Upper lobe of left lung (tissue), 6 donors: ENCODE measurements around the gene PLTP. TPM values are rescaled to one million over a fixed set of nuclear protein-coding genes. Genes with fewer than 3 reads are reported as not detected.

Experiments used
- ATAC-seq, 2 donors: fragments of 200-7000 bp; cut with Tn5 transposase; one replicate each; pipeline ENCODE4 v1.9.1; 2022; ENCODE audit warnings: mild to moderate bottlenecking in 2 of 2, moderate library complexity in 2 of 2; ENCODE audit not compliant: low FRiP score in 2 of 2
- DNase-seq, 2 donors: peaks; one replicate each; pipeline ENCODE4 v3.0.0-alpha.2; 2019 to 2020
- H3K27ac ChIP-seq, 4 donors: fragments of 200-600 bp; sonication (generic); one replicate each; pipeline ENCODE4 v1.5.1; 2016 to 2019
- H3K27me3 ChIP-seq, 4 donors: fragments of 200-600 bp; sonication (generic); one replicate each; pipeline ENCODE4 v1.5.1; 2017 to 2019
- H3K36me3 ChIP-seq, 4 donors: fragments of 200-600 bp; sonication (generic); one replicate each; pipeline ENCODE4 v1.5.1; 2016 to 2019
- H3K4me1 ChIP-seq, 4 donors: fragments of 200-600 bp; sonication (generic); one replicate each; pipeline ENCODE4 v1.5.1; 2018 to 2019
- H3K4me3 ChIP-seq, 4 donors: fragments of 200-600 bp; sonication (generic); one replicate each; pipeline ENCODE4 v1.5.1; 2017 to 2019; ENCODE audit warnings: mild to moderate bottlenecking in 2 of 4, moderate library complexity in 1 of 4
- H3K9me3 ChIP-seq, 4 donors: fragments of 200-600 bp; sonication (generic); one replicate each; pipeline ENCODE4 v1.5.1; 2018 to 2019
- EP300 ChIP-seq, 4 donors: sonication (generic); formaldehyde crosslinking; IDR thresholded peaks; one replicate each; pipeline ENCODE4 v1.5.1; 2017; ENCODE audit warnings: antibody characterized with exemption in 4 of 4, control low read depth in 2 of 4
- POLR2A ChIP-seq, 4 donors: fragments of 450-650 bp; IDR thresholded peaks; one replicate each; pipeline ENCODE4 v1.5.1; 2016 to 2017; ENCODE audit warnings: antibody characterized with exemption in 4 of 4, mild to moderate bottlenecking in 2 of 4
- POLR2AphosphoS5 ChIP-seq, 2 donors: sonication (generic); formaldehyde crosslinking; IDR thresholded peaks; one replicate each; pipeline ENCODE4 v1.5.1; 2017; ENCODE audit warnings: antibody characterized with exemption in 2 of 2
- WGBS, 2 donors: methylation state at CpG; one replicate each; pipeline ENCODE4 v1.1.5; 2017 to 2018; 5-methylcytosine and 5-hydroxymethylcytosine counted together
- total RNA-seq, 6 donors: library from RNA; depleted of rRNA in 4 of 6; stranded (reverse); fragments of >200 nt in 4 of 6; gene quantifications; one replicate each; pipeline versions ENCODE4 v1.1.0 to v1.2.1, GENCODE V29; 2016 to 2021
- TF ChIP-seq, protein P1 (sequence below), 6 experiments: fragments of 450-650 bp in 4 of 6; fragments of 200-600 bp in 2 of 6; sonication (generic) in 2 of 6; IDR thresholded peaks; one replicate each; pipeline ENCODE4 v1.5.1; 2016 to 2019; ENCODE audit warnings: antibody characterized with exemption in 6 of 6
- donor health status: DM: no; HTN: no; CAD: no; lungs with moderate emphysema.
- donor health status: DM: no; HTN: yes; CAD: no; lungs with severe emphysema.

The PLTP gene
- total RNA-seq, 6 donors from 2014 or later, result 28.9 to 169 (median 57.8) TPM

DNA sequence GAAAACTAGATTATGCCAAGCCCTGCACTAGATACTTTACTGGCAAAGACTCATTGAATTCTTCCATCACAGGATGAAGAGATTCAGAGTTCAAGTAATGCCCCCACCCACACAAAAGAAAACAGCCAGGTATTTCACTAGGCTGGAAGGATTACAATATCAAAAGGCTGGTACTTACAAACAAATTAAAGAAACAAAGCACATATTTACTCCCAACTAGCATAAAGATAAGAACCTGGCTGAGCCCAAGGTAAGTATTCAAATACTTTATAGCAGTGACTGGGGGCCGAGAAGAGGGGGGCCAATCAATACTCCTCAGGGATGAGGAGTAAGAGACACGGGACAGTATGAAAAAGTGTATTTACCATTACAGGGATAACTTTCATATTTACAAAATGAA lies 58.5 kb downstream of the PLTP start:
- H3K4me3 ChIP-seq, result no peak overlapping the region
- no peak for DNase-seq
- H3K4me1 ChIP-seq, result peaks cover 29 to 35% (median 32%) of the 10 kb centered on the region in 4 donors
- peaks cover 0 to 50% (median 13%) of the 10 kb centered on the region in 4 donors for H3K36me3 ChIP-seq
- whole genome bisulfite sequencing, 2 donors, result 85% methylated on average over 2 of the region's 2 CpGs
- no peaks in the 10 kb centered on the region for H3K27me3 ChIP-seq
- TF ChIP-seq EP300 (IDR thresholded peaks at IDR 0.05), result no peak
- TF ChIP-seq POLR2AphosphoS5 (IDR thresholded peaks at IDR 0.05), result no peak
- no peak for TF ChIP-seq POLR2A (IDR thresholded peaks at IDR 0.05)
- TF ChIP-seq, protein P1, sequence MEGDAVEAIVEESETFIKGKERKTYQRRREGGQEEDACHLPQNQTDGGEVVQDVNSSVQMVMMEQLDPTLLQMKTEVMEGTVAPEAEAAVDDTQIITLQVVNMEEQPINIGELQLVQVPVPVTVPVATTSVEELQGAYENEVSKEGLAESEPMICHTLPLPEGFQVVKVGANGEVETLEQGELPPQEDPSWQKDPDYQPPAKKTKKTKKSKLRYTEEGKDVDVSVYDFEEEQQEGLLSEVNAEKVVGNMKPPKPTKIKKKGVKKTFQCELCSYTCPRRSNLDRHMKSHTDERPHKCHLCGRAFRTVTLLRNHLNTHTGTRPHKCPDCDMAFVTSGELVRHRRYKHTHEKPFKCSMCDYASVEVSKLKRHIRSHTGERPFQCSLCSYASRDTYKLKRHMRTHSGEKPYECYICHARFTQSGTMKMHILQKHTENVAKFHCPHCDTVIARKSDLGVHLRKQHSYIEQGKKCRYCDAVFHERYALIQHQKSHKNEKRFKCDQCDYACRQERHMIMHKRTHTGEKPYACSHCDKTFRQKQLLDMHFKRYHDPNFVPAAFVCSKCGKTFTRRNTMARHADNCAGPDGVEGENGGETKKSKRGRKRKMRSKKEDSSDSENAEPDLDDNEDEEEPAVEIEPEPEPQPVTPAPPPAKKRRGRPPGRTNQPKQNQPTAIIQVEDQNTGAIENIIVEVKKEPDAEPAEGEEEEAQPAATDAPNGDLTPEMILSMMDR (IDR thresholded peaks at IDR 0.05), result no peak
- ATAC-seq, result no peak
- H3K9me3 ChIP-seq, result no peaks in the 10 kb centered on the region
- H3K27ac ChIP-seq, result no peak overlapping the region

DNA sequence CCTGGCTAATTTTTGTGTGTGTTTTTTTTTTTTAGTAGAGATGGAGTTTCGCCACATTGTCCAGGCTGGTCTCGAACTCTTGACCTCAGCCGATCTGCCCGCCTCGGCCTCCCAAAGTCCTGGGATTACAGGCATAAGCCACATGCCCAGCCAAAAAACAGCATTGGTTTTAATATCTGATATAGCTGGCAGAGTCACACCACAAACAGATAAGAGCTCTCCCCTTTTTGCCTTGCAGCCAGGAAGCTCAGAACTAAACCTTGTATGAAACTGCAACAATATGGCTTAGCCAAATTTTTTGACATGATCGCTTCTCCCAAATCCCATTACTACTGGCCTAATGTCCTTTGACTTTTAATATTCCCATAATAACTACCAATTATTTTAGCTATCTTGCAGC lies 59.6 kb downstream of the PLTP start:
- H3K27me3 ChIP-seq, result no peaks in the 10 kb centered on the region
- DNase-seq (no peak), ATAC-seq (no peak)
- H3K36me3 ChIP-seq, result peaks cover 0 to 61% (median 21%) of the 10 kb centered on the region in 4 donors
- H3K27ac ChIP-seq, result no peak overlapping the region
- H3K4me3 ChIP-seq, result no peak overlapping the region
- 92 to 100% methylated on average over 6 of the region's 6 CpGs for WGBS, 2 donors
- H3K4me1 ChIP-seq, result peaks cover 20 to 27% (median 24%) of the 10 kb centered on the region in 4 donors
- TF ChIP-seq POLR2AphosphoS5 (IDR thresholded peaks at IDR 0.05) (no peak), EP300 (IDR thresholded peaks at IDR 0.05) (no peak), POLR2A (IDR thresholded peaks at IDR 0.05) (no peak)
- TF ChIP-seq, protein P1 (IDR thresholded peaks at IDR 0.05), result no peak
- no peaks in the 10 kb centered on the region for H3K9me3 ChIP-seq

DNA sequence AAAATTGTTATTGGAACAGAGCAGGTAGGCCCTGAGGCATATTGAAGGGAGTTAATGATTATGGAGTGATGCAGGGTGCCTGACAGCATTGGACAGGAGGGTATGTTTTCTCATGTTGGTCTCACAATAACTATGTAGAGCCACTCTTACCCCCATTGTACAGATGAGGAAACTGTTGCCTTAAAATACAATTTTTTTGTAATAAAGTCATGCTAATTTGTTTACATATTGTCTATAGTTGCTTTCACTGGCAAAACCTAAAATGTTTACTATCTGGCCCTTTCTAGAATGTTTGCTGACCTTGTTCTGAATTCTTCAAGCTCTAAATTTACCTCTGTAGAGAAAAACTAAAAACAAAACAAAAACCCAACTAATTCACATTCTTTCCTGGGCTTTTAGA lies 60.5 kb downstream of the PLTP start:
- H3K36me3 ChIP-seq, result peaks cover 3 to 70% (median 25%) of the 10 kb centered on the region in 4 donors
- no peak overlapping the region for H3K4me3 ChIP-seq
- H3K27ac ChIP-seq, result no peak overlapping the region
- H3K27me3 ChIP-seq, result no peaks in the 10 kb centered on the region
- DNase-seq (no peak), ATAC-seq (no peak)
- TF ChIP-seq POLR2A (IDR thresholded peaks at IDR 0.05) (no peak), POLR2AphosphoS5 (IDR thresholded peaks at IDR 0.05) (no peak), EP300 (IDR thresholded peaks at IDR 0.05) (no peak)
- TF ChIP-seq, protein P1 (IDR thresholded peaks at IDR 0.05), result no peak
- H3K4me1 ChIP-seq, result peaks cover 18 to 25% (median 21%) of the 10 kb centered on the region in 4 donors
- H3K9me3 ChIP-seq, result no peaks in the 10 kb centered on the region

DNA sequence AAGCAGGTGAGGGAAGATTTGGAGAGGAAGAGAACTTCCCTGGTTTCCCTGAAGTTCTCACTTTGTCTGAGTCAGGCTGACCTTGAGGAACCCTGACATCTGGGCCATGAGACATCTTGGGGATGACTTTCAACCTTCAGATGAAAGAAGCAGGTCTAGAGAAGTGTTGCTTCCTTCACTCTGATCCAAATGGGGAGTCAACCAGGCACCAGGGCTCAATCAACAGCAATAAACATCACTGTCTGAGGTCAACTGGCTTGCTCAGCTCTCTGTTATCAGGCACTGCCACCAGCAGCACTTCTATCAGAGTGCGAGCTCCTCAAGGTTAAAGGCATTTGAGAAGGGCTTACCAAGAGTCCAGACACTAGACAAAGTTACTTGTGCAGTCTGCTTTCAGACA lies 61.0 kb downstream of the PLTP start:
- no peak for ATAC-seq
- WGBS, 2 donors, result 100% methylated on average over 1 of the region's 1 CpG
- H3K9me3 ChIP-seq, result no peaks in the 10 kb centered on the region
- no peaks in the 10 kb centered on the region for H3K27me3 ChIP-seq
- no peak for DNase-seq
- H3K27ac ChIP-seq, result no peak overlapping the region
- H3K36me3 ChIP-seq, result peaks cover 3 to 75% (median 28%) of the 10 kb centered on the region in 4 donors
- no peak for TF ChIP-seq EP300 (IDR thresholded peaks at IDR 0.05)
- TF ChIP-seq, protein P1 (IDR thresholded peaks at IDR 0.05), result no peak
- TF ChIP-seq POLR2AphosphoS5 (IDR thresholded peaks at IDR 0.05), result no peak
- no peak for TF ChIP-seq POLR2A (IDR thresholded peaks at IDR 0.05)
- no peak overlapping the region for H3K4me3 ChIP-seq
- peaks cover 13 to 20% (median 15%) of the 10 kb centered on the region in 4 donors for H3K4me1 ChIP-seq

DNA sequence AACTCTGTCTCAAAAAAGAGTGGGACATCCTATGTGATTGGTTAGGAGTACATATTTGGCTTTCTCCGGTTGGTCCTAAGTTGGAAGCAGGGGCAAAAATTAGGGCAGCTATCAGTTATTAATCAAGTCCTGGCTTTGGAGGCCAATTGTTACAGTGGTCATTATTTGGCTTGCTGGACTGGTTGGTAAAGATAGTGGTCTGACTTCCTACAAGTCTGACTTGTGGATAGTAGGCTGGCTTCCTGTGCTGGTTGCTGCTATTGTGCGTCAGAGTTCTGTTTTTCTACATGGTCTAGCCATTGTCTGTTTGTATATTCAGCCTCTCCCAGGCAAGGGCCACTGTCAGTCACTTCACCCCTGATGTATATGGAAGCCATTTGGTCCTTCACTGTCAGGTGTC lies 61.7 kb downstream of the PLTP start:
- no peaks in the 10 kb centered on the region for H3K27me3 ChIP-seq
- no peak overlapping the region for H3K4me3 ChIP-seq
- TF ChIP-seq EP300 (IDR thresholded peaks at IDR 0.05), result no peak
- no peak for TF ChIP-seq POLR2AphosphoS5 (IDR thresholded peaks at IDR 0.05)
- no peak for TF ChIP-seq POLR2A (IDR thresholded peaks at IDR 0.05)
- TF ChIP-seq, protein P1 (IDR thresholded peaks at IDR 0.05), result no peak
- 93 to 100% methylated on average over 1 to 2 of the region's 2 CpGs for WGBS, 2 donors
- ATAC-seq, result no peak
- peaks cover 3 to 82% (median 34%) of the 10 kb centered on the region in 4 donors for H3K36me3 ChIP-seq
- peaks cover 6 to 13% (median 8%) of the 10 kb centered on the region in 4 donors for H3K4me1 ChIP-seq
- H3K27ac ChIP-seq, result no peak overlapping the region
- DNase-seq, result no peak
- H3K9me3 ChIP-seq, result no peaks in the 10 kb centered on the region
